SK-N-SH (cell line): Measurements from ENCODE around the gene MRAP2. TPM values are rescaled to one million over a fixed set of nuclear protein-coding genes. Genes with fewer than 3 reads are reported as not detected.

Experiments used
- CTCF ChIA-PET: fragments of 300-600, 350-600 bp; formaldehyde crosslinking; extraction: SDS; loops from one replicate; lab custom pipeline; 2021; lab: Yijun Ruan, JAX
- POLR2A ChIA-PET: fragments of 350-600 bp; sonication (Branson Sonifier 250); formaldehyde crosslinking; extraction: SDS; loops from one replicate; lab custom pipeline; 2020; ENCODE audit warnings: antibody characterized with exemption, inconsistent platforms; lab: Yijun Ruan, JAX
- DNase-seq: peaks from one replicate; pipeline ENCODE4 v3.0.0; 2012
- H2AFZ ChIP-seq: fragments of 200-600 bp; sonication (generic); 2 replicates; pipeline ENCODE4 v1.8.1; 2016; ENCODE audit warnings: antibody characterized with exemption, mild to moderate bottlenecking, low read depth
- H3F3A ChIP-seq: fragments of 200-600 bp; sonication (generic); replicated peaks from 2 replicates; pipeline ENCODE3; 2016; ENCODE audit warnings: antibody characterized with exemption, mild to moderate bottlenecking; ENCODE audit not compliant: insufficient read depth
- H3K27ac ChIP-seq, 2 experiments: fragments of 200-500 bp in 1 of 2; fragments of 200-600 bp in 1 of 2; sonication (Bioruptor generic) in 1 of 2; sonication (generic), shearing (Covaris generic) in 1 of 2; 2 replicates each; pipeline versions ENCODE4 v1.5.1 to v1.6.1; 2014 to 2016; ENCODE audit warnings: low read depth in 2 of 2, inconsistent platforms in 1 of 2, low read length in 1 of 2, mild to moderate bottlenecking in 1 of 2, mixed read lengths in 1 of 2
- H3K27me3 ChIP-seq: fragments of 200-600 bp; sonication (generic), shearing (Covaris generic); 2 replicates; pipeline ENCODE4 v1.6.1; 2016; ENCODE audit warnings: mixed run types; ENCODE audit not compliant: insufficient read depth
- H3K36me3 ChIP-seq, 2 experiments: fragments of 200-500 bp in 1 of 2; fragments of 200-600 bp in 1 of 2; sonication (Bioruptor generic) in 1 of 2; sonication (generic) in 1 of 2; replicated peaks in 1 of 2; 2 replicates each; pipeline versions ENCODE3 to v1.5.1; 2014 to 2016; ENCODE audit warnings: low read length in 1 of 2, mild to moderate bottlenecking in 1 of 2; ENCODE audit not compliant: insufficient read depth in 2 of 2, control insufficient read depth in 1 of 2
- H3K4me1 ChIP-seq, 2 experiments: fragments of 200-500 bp in 1 of 2; fragments of 200-600 bp in 1 of 2; sonication (Bioruptor generic) in 1 of 2; sonication (generic), shearing (Covaris generic) in 1 of 2; 2 replicates each; pipeline versions ENCODE4 v1.5.1 to v1.6.1; 2014 to 2016; ENCODE audit warnings: low read depth in 1 of 2, low read length in 1 of 2, mixed run types in 1 of 2; ENCODE audit not compliant: insufficient read depth in 2 of 2, control insufficient read depth in 1 of 2
- H3K4me2 ChIP-seq: fragments of 200-600 bp; sonication (generic), shearing (Covaris generic); 2 replicates; pipeline ENCODE4 v1.6.1; 2017; ENCODE audit warnings: mixed run types
- H3K4me3 ChIP-seq, 2 experiments: fragments of 200-500 bp in 1 of 2; fragments of 200-600 bp in 1 of 2; sonication (Bioruptor generic) in 1 of 2; sonication (generic), shearing (Covaris generic) in 1 of 2; 2 replicates each; pipeline versions ENCODE4 v1.5.1 to v1.8.1; 2014 to 2016; ENCODE audit warnings: low read depth in 2 of 2, inconsistent platforms in 1 of 2, low read length in 1 of 2, mild to moderate bottlenecking in 1 of 2, mixed read lengths in 1 of 2, moderate library complexity in 1 of 2
- H3K79me2 ChIP-seq: fragments of 200-600 bp; sonication (generic); 2 replicates; pipeline ENCODE4 v1.8.1; 2017; ENCODE audit warnings: mild to moderate bottlenecking; ENCODE audit not compliant: insufficient read depth
- H3K9ac ChIP-seq: fragments of 200-600 bp; sonication (generic); 2 replicates; pipeline ENCODE4 v1.6.1; 2017; ENCODE audit warnings: mixed run types
- H3K9me2 ChIP-seq: fragments of 200-600 bp; sonication (generic); 2 replicates; pipeline ENCODE4 v1.6.1; 2017; ENCODE audit warnings: mixed run types
- H3K9me3 ChIP-seq: fragments of 200-600 bp; sonication (generic); 2 replicates; pipeline ENCODE4 v1.6.1; 2017; ENCODE audit warnings: mixed run types, mild to moderate bottlenecking, moderate library complexity
- H4K20me1 ChIP-seq: fragments of 200-600 bp; sonication (generic); 2 replicates; pipeline ENCODE4 v1.6.1; 2017; ENCODE audit warnings: mild to moderate bottlenecking, mixed run types; ENCODE audit not compliant: insufficient read depth
- EP300 ChIP-seq, 2 experiments: IDR thresholded peaks; 2 replicates each; pipeline versions ENCODE4 v1.4.0 to v1.6.1; 2012; ENCODE audit warnings: borderline replicate concordance in 1 of 2, low read depth in 1 of 2, low read length in 1 of 2
- FOXJ3 ChIP-seq: sonication (generic); formaldehyde crosslinking; IDR thresholded peaks from 2 replicates; pipeline ENCODE4 v1.5.1; 2020; ENCODE audit warnings: mild to moderate bottlenecking, missing genetic modification reagents
- JUND ChIP-seq: IDR thresholded peaks from 2 replicates; pipeline ENCODE4 v1.4.0; 2012
- MXI1 ChIP-seq: IDR thresholded peaks from 2 replicates; pipeline ENCODE4 v1.6.1; 2012; ENCODE audit warnings: mild to moderate bottlenecking, low read depth, low read length, improper control_type of control experiment
- RAD21 ChIP-seq: IDR thresholded peaks from 2 replicates; pipeline ENCODE4 v1.6.1; 2012; ENCODE audit warnings: mild to moderate bottlenecking, low read length
- RCOR1 ChIP-seq: fragments of 150-350 bp; IDR thresholded peaks from 2 replicates; pipeline ENCODE4 v1.6.1; 2017; ENCODE audit warnings: antibody characterized with exemption, low read length
- RFX5 ChIP-seq: IDR thresholded peaks from 2 replicates; pipeline ENCODE4 v1.6.1; 2012; ENCODE audit warnings: mild to moderate bottlenecking, improper control_type of control experiment, low read length
- SIN3A ChIP-seq: IDR thresholded peaks from 2 replicates; pipeline ENCODE4 v1.6.1; 2012; ENCODE audit warnings: low read depth, mild to moderate bottlenecking, low read length, moderate library complexity, borderline replicate concordance
- TCF12 ChIP-seq: IDR thresholded peaks from 2 replicates; pipeline ENCODE4 v1.4.0; 2012
- TEAD4 ChIP-seq: IDR thresholded peaks from 2 replicates; pipeline ENCODE4 v1.4.0; 2012; ENCODE audit warnings: mild to moderate bottlenecking, borderline replicate concordance; ENCODE audit not compliant: insufficient read depth
- YY1 ChIP-seq: IDR thresholded peaks from 2 replicates; pipeline ENCODE4 v1.4.0; 2012; ENCODE audit warnings: low read depth, mild to moderate bottlenecking
- WGBS: methylation state at CpG from one replicate; pipeline ENCODE4 v1.1.6; 2017; ENCODE audit warnings: low lambda C conversion rate; 5-methylcytosine and 5-hydroxymethylcytosine counted together
- polyA plus RNA-seq, 3 experiments: library from polyadenylated mRNA; depleted of rRNA; stranded (reverse); fragments of >200 nt; gene quantifications; 2 replicates each; pipeline ENCODE4 v1.2.3, GENCODE V29; 2012
- TF ChIP-seq, protein P1 (sequence below): IDR thresholded peaks from 2 replicates; pipeline ENCODE4 v1.6.1; 2012; ENCODE audit warnings: mild to moderate bottlenecking, low read depth, low read length, moderate library complexity
- TF ChIP-seq, protein P2 (sequence below): IDR thresholded peaks from 2 replicates; pipeline ENCODE4 v1.4.0; 2012; ENCODE audit warnings: low read depth
- TF ChIP-seq, protein P3 (sequence below): fragments of 200-600 bp; sonication (generic); IDR thresholded peaks from 2 replicates; pipeline ENCODE4 v1.6.1; 2017; ENCODE audit warnings: antibody characterized with exemption, mild to moderate bottlenecking, moderate library complexity
- TF ChIP-seq, protein P4 (sequence below): fragments of 150-350 bp; IDR thresholded peaks from 2 replicates; pipeline ENCODE4 v1.6.1; 2016; ENCODE audit warnings: mild to moderate bottlenecking, low read depth, low read length
- TF ChIP-seq, protein P5 (sequence below): IDR thresholded peaks from 2 replicates; pipeline ENCODE4 v1.4.0; 2012; ENCODE audit warnings: low read depth, borderline replicate concordance

The MRAP2 gene
- polyA plus RNA-seq, 1 of the 3 experiments (the other 2 are of a cell fraction) = 0.12 TPM

DNA sequence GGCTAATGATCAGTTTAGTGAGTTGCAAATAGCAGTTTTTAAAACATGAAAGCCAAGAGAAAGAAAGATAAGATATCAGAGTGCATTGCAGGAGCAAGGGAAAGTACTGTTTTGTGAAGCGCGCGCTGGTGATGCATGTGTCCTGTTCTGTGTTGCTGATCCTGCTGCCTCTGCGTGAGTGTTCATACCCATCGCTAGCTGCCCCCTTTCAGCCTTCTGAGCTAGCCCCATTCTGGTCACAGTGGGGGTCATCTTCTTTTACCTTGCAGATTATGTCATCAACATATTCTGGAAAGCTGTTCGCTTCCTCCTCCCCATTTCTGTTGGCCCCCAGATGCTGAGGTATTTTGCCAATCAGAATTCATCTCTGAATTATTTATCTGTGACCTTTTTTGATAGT is 1.9 kb downstream of the MRAP2 start:
- ChIA-PET POLR2A (interaction anchor here (0.6 kb wide), 1 partner anchor 10 kb away, joined by 6 read pairs; no protein-coding TSS in a partner anchor), CTCF (interaction anchor here (0.6 to 1.1 kb wide), 3 partner anchors 12 to 508 kb away, joined by 3 read pairs; no protein-coding TSS in a partner anchor)
- no peaks in the 10 kb centered on the region for H3K36me3 ChIP-seq
- no peak overlapping the region for H3K9ac ChIP-seq
- DNase-seq = peak; percentile 57
- no peaks in the 10 kb centered on the region for H3K9me3 ChIP-seq
- no peak overlapping the region for H3K4me3 ChIP-seq
- H2AFZ ChIP-seq = no peak overlapping the region
- H3K27me3 ChIP-seq = peaks cover 6% of the 10 kb centered on the region; the same call in 1 of the 2 replicates
- H3F3A ChIP-seq = no peaks in the 10 kb centered on the region
- peak overlapping the region in 1 of 2 experiments; percentile 78; a peak in 2 of 4 replicates for H3K27ac ChIP-seq
- WGBS = 86% methylated on average over 6 of the region's 6 CpGs
- no peak overlapping the region for H3K4me2 ChIP-seq
- no peaks in the 10 kb centered on the region for H4K20me1 ChIP-seq
- H3K79me2 ChIP-seq = no peaks in the 10 kb centered on the region
- peak; percentile 3; the same call in 1 of the 2 replicates for TF ChIP-seq RAD21
- TF ChIP-seq EP300 (IDR thresholded peaks at IDR 0.05; ENCODE audit: borderline replicate concordance in 1 of 2, low read depth in 1 of 2, low read length in 1 of 2) = 0 out of 4 replicates have a peak, but pooled peaks of 1 of the 2 experiments have one; percentile 9
- 0 out of 2 replicates have a peak, but pooled peaks have one; percentile 11 for TF ChIP-seq MXI1
- TF ChIP-seq RFX5 = no peak
- H3K9me2 ChIP-seq = no peaks in the 10 kb centered on the region
- H3K4me1 ChIP-seq = peaks cover 0 to 14% of the 10 kb centered on the region in 2 experiments; a peak in 2 of 4 replicates

DNA sequence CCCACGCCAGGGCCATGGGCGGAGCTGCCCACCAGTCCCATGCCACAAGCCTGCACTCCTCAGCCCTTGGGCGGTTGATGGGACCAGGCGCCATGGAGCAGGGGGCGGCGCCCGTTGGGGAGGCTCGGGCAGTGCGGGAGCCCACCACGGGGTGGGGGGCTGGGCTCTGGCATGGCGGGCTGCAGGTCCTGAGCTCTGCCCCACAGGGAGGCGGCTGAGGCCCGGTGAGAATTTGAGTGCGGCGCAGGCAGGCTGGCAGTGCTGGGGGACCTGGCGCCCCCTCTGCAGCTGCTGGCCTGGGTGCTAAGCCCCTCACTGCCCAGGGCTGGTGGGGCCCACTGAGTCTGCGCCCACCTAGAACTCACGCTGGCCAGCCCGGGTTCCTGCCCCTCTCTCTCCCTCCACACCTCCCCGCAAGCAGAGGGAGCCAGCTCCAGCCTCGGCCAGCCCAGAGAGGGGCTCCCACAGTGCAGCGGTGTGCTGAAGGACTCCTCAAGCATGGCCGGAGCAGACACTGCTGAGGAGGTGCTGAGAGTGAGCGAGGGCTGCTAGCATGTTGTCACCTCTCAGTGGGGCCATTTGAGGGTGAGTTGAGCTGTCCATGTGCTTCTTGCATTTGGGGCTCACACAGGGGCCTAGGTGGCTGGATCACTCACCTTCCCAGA is 4.0 kb downstream of the MRAP2 start:
- CTCF ChIA-PET = no interaction called here
- Histone ChIP-seq H3K36me3 (no peaks in the 10 kb centered on the region), H3K4me2 (no peak overlapping the region), H3K27ac (no peak overlapping the region), H3K27me3 (peaks cover 6% of the 10 kb centered on the region; the same call in 1 of the 2 replicates), H2AFZ (no peak overlapping the region), H3F3A (no peaks in the 10 kb centered on the region), H3K79me2 (no peaks in the 10 kb centered on the region), H3K4me1 (peaks cover 0 to 14% of the 10 kb centered on the region in 2 experiments; a peak in 2 of 4 replicates), H4K20me1 (no peaks in the 10 kb centered on the region), H3K4me3 (no peak overlapping the region; a peak in 1 of 4 replicates), H3K9me2 (no peaks in the 10 kb centered on the region), H3K9me3 (no peaks in the 10 kb centered on the region), H3K9ac (no peak overlapping the region)
- whole genome bisulfite sequencing = 72% methylated on average over 6 of the region's 24 CpGs
- TF ChIP-seq, protein P1, sequence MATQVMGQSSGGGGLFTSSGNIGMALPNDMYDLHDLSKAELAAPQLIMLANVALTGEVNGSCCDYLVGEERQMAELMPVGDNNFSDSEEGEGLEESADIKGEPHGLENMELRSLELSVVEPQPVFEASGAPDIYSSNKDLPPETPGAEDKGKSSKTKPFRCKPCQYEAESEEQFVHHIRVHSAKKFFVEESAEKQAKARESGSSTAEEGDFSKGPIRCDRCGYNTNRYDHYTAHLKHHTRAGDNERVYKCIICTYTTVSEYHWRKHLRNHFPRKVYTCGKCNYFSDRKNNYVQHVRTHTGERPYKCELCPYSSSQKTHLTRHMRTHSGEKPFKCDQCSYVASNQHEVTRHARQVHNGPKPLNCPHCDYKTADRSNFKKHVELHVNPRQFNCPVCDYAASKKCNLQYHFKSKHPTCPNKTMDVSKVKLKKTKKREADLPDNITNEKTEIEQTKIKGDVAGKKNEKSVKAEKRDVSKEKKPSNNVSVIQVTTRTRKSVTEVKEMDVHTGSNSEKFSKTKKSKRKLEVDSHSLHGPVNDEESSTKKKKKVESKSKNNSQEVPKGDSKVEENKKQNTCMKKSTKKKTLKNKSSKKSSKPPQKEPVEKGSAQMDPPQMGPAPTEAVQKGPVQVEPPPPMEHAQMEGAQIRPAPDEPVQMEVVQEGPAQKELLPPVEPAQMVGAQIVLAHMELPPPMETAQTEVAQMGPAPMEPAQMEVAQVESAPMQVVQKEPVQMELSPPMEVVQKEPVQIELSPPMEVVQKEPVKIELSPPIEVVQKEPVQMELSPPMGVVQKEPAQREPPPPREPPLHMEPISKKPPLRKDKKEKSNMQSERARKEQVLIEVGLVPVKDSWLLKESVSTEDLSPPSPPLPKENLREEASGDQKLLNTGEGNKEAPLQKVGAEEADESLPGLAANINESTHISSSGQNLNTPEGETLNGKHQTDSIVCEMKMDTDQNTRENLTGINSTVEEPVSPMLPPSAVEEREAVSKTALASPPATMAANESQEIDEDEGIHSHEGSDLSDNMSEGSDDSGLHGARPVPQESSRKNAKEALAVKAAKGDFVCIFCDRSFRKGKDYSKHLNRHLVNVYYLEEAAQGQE = no peak
- TF ChIP-seq, protein P2, sequence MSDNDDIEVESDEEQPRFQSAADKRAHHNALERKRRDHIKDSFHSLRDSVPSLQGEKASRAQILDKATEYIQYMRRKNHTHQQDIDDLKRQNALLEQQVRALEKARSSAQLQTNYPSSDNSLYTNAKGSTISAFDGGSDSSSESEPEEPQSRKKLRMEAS = no peak
- TF ChIP-seq, protein P3, sequence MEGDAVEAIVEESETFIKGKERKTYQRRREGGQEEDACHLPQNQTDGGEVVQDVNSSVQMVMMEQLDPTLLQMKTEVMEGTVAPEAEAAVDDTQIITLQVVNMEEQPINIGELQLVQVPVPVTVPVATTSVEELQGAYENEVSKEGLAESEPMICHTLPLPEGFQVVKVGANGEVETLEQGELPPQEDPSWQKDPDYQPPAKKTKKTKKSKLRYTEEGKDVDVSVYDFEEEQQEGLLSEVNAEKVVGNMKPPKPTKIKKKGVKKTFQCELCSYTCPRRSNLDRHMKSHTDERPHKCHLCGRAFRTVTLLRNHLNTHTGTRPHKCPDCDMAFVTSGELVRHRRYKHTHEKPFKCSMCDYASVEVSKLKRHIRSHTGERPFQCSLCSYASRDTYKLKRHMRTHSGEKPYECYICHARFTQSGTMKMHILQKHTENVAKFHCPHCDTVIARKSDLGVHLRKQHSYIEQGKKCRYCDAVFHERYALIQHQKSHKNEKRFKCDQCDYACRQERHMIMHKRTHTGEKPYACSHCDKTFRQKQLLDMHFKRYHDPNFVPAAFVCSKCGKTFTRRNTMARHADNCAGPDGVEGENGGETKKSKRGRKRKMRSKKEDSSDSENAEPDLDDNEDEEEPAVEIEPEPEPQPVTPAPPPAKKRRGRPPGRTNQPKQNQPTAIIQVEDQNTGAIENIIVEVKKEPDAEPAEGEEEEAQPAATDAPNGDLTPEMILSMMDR = no peak
- TF ChIP-seq TEAD4 (no peak), TCF12 (no peak), YY1 (no peak), MXI1 (no peak), FOXJ3 (no peak), EP300 (IDR thresholded peaks at IDR 0.05; ENCODE audit: borderline replicate concordance in 1 of 2, low read depth in 1 of 2, low read length in 1 of 2) (no peak), SIN3A (no peak), JUND (no peak), RCOR1 (no peak)
- TF ChIP-seq, protein P4, sequence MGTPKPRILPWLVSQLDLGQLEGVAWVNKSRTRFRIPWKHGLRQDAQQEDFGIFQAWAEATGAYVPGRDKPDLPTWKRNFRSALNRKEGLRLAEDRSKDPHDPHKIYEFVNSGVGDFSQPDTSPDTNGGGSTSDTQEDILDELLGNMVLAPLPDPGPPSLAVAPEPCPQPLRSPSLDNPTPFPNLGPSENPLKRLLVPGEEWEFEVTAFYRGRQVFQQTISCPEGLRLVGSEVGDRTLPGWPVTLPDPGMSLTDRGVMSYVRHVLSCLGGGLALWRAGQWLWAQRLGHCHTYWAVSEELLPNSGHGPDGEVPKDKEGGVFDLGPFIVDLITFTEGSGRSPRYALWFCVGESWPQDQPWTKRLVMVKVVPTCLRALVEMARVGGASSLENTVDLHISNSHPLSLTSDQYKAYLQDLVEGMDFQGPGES = no peak
- TF ChIP-seq, protein P5, sequence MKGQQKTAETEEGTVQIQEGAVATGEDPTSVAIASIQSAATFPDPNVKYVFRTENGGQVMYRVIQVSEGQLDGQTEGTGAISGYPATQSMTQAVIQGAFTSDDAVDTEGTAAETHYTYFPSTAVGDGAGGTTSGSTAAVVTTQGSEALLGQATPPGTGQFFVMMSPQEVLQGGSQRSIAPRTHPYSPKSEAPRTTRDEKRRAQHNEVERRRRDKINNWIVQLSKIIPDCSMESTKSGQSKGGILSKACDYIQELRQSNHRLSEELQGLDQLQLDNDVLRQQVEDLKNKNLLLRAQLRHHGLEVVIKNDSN = no peak
- POLR2A ChIA-PET = no interaction called here
- no peak for DNase-seq
